GM19395 (cell line): ENCODE results near the gene ECHDC1.
"Not testable (repeated sequence)": the region's sequence is repeated elsewhere in the genome, so short reads cannot be mapped to it uniquely, and the experiment has no call there.

ENCODE experiments used
- ATAC-seq: cut with Tn5 transposase; IDR thresholded peaks from one replicate; pipeline ENCODE4 v1.9.1; 2021; ENCODE audit warnings: mild to moderate bottlenecking, moderate library complexity; ENCODE audit not compliant: unreplicated experiment

ECHDC1 gene

GRCh38 chr6:127342946-127343808 is at the start of gene ECHDC1:
TSS of gene ECHDC1 (minus strand) at chr6:127343609. CDS start at chr6:127331028, 12,581 bp downstream.
- peak; percentile 78 for ATAC-seq

GRCh38 chr6:127392301-127392700 is 48.9 kb upstream of the ECHDC1 start:
- ATAC-seq: no peak

- ATAC-seq: no peak
Measured at GRCh38 chr6:127391094-127391953, 47.9 kb upstream of the ECHDC1 start.

- ATAC-seq: no peak
Measured at GRCh38 chr6:127389706-127390105, 46.3 kb upstream of the ECHDC1 start.

DNA sequence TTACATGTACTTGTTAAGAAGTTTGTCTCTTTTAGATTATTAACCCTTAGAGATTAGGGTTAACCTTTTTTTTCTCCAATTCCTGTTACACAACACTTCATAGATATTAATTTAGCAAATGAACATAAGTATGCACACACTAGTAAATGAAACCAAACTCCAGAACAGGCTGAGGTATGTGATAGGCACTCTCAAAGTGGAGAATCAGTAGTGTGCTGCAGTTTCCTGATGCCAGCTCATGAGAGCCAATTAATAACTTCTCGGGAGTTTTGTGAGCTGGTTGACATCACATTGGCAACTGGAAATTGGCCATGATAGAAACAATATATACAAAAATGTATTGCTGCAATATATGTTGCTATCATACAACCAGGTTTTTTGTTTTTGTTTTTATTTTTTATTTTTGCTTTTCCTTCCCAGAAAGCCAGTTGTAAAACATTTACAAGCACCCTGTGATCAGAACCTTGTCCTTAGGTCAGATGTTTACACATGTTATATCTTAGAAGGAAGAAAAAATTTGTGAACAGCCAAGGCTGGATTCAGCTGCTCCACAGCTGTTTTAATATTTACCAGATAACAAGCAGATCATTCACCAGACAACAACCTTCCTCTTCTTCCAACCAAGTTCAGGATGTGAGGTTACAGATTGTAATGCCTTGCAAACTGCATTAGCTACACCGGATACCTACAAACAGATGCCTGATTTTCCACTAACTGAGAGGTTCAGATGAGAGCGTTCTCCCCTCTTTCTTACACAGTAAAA is 42.4 kb upstream of the ECHDC1 start:
- ATAC-seq: no peak

DNA sequence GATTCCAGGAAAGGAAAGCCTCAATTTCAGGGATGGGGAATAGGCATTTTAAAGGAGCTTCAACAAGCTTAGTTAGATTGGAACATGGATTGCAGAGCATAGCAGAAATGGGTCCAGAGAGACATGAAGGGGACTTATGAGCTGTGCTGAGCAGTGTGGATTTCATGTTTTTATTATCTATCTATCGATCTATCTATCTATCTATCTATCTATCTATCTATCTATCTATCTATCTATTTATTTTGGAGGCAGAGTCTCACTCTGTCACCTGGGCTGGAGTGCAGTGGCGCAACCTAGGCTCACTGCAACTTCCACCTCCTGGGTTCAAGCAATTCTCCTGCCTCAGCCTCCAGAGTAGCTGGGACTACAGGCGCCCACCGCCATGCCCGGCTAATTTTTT is 41.4 kb upstream of the ECHDC1 start:
- not testable (repeated sequence) for ATAC-seq

GRCh38 chr6:127383988-127384387 is 40.6 kb upstream of the ECHDC1 start:
- ATAC-seq: no peak

- no peak for ATAC-seq
Measured at GRCh38 chr6:127382413-127382812, 39.0 kb upstream of the ECHDC1 start.

- no peak for ATAC-seq
Measured at GRCh38 chr6:127381384-127381783, 38.0 kb upstream of the ECHDC1 start.

DNA sequence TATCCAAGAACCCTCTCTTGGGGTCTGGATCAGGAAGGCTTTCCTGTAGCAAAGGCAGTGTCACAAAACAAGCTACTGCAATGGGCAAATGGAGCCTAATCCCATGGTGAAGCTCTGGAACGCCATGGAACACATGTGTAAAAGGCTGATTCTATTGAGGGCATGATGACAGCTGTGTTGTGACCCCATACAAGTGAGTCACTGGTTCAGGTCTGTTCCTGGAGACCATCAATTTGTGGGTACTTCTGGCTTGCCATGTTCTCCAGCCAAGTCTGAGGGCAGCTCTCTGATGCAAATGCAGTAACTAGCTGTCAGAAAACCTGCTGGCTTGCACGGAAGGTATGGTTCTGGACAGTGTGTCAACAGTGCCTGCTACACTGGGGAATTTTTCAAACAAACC is 33.3 kb upstream of the ECHDC1 start:
- no peak for ATAC-seq

- no peak for ATAC-seq
Measured at GRCh38 chr6:127367023-127367375, 23.6 kb upstream of the ECHDC1 start.

GRCh38 chr6:127366282-127367022 is 23.0 kb upstream of the ECHDC1 start:
- no peak for ATAC-seq

DNA sequence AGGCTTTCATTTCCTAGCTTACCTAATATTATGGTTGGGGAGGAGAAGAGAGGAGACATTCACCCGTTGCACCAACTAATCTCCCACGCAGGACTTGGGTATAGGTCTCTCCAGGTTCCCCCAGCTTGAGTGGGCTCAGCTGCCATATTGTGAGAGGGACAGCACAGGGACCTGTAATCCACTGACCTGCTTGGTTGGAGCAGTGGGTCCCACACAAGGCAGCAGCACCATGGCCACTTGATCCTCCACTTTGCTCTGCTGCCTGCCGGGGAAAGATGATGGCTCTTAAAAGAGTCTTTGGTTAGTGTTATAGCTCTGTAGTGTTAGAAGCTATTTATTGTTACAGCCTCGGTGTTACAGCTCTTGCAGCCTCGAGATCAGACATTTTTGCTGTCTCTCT is 22.5 kb upstream of the ECHDC1 start:
- no peak for ATAC-seq

DNA sequence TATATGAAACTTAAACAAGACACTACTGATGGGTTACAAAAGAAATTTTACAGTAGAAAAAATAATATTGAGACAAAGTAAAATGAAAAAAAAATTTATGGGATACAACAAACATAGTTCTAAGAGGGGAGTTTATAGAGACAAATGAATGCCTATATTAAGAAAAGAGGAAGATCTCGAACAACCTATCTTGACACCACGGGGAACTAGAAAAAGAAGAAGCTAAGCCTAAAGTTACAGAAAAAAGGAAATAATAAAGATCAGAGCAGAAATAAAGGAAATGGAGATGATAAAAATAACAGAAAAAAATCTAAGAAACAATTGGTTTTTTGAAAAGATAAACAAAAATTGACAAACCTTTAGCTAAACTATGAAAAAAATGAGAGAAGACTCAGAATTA is 9.1 kb upstream of the ECHDC1 start:
- no peak for ATAC-seq

DNA sequence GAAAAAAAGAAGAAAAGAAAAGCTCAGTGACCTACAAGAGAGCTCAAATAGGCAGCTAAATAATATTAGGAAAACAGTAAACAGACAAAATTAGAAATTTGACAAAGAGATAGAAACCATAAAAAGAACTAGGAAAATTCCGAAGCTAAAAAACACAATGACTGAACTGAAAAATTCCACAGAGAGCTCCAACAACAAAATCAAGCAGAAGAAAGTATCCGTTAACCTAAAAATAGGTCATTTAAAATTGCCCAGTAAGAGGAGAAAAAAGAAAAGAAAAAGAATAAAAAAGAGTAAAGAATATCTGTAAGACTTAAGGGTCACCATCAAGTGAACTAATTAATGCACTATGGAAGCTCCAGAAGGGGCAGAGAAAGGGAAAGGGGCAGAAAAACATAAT is 6.6 kb upstream of the ECHDC1 start:
- no peak for ATAC-seq

DNA sequence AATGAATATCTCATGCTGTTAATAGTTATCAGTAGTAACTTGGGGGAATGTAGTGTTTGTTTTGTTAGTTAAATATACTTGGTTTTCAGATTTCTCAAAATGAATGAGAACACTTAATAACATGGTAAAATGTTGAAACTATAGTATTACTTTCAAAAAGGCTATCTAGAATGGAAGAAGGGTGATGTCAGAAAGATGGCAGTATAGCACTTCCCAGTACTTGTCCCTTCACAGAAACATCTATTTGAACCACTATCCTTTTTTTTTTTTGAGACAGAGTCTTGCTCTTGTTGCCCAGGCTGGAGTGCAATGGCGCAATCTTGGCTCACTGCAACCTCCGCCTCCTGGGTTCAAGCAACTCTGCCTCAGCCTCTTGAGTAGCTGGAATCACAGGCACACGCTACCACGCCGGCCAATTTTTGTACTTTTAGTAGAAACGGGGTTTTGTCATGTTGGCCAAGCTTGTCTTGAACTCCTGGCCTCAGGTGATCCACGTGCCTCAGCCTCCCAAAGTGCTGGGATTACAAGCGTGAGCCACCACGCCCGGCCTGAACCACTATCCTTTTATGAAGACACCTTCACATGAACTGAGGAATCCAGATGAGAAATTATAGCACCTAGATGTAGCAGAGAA is 4.7 kb upstream of the ECHDC1 start:
- no peak for ATAC-seq

- no peak for ATAC-seq
Measured at GRCh38 chr6:127347178-127347577, 3.8 kb upstream of the ECHDC1 start.

DNA sequence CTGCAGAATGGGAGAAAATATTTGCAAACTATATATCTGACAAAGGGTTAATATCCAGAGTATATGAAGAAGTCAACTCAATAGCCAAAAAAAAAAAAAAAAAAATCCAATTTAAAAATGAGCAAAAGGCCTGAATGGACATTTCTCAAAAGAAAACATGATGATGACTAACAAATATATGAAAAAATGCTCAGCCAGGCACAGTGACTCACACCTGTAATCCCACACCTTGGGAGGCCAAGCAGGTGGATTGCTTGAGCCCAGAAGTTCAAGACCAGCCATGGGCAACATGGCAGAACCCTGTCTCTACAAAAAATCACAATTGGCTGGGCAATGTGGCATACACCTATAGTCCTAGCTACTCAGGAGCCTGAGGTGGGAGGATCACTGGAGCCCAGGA is 2.1 kb upstream of the ECHDC1 start:
- ATAC-seq: no peak

DNA sequence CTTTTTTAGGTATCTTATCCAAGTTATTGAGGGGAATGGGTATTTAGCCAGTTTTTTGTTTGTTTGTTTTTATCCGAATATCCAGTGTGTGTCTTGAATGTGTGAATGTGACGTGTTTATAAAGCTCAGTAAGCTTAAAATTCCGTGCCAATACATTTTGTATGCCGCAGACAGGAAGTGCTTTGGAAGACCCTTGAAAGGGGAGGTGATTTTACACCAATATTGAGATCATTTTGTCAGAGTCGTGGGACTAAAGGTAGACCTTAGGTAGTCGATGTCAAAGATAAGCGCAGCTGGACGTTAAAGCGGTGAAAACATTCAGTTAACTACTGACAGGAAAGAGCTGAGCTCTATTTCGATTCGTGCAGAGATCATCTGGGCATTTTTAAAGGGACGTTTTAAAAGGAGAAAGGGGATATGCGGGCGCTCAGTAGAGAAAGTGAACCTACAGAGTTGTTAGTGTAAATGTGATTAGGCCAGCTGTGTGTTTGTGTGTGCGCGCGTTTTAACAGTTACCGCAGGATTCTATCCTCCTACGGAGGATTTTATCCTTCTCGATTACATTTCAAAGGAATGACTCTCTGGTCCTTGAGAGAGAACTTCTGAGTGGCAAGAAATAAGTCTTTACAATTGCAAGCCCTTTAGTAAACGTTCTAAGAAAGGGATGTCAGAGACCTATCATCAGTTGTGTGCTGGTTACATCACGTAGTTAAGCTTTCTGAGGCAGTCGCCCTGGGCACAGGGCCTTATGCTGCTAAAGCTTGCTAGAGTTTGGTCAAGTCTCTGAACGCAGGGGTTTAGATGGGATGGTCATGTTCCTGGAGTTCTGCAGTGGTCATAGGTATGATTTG is 625 bp upstream of the ECHDC1 start:
- ATAC-seq: peak; percentile 7
